Osteocyte (in vitro differentiated cells): Measurements from ENCODE around the gene OSBP2. TPM values are rescaled to one million over a fixed set of nuclear protein-coding genes. Genes with fewer than 3 reads are reported as not detected.

ENCODE experiments used
- DNase-seq: peaks from one replicate; pipeline ENCODE4 v3.0.0; 2021; ENCODE audit warnings: mixed read lengths; ENCODE audit not compliant: unreplicated experiment; ENCODE audit errors: extremely low spot score
- H3K27ac Mint-ChIP-seq: one replicate; pipeline ENCODE4 v1.8.0; 2021; ENCODE audit warnings: mild to moderate bottlenecking, mixed read lengths; ENCODE audit not compliant: unreplicated experiment
- H3K27me3 Mint-ChIP-seq: one replicate; pipeline ENCODE4 v1.8.0; 2021; ENCODE audit warnings: mixed read lengths; ENCODE audit not compliant: unreplicated experiment
- H3K36me3 Mint-ChIP-seq: one replicate; pipeline ENCODE4 v1.8.0; 2021; ENCODE audit warnings: mixed read lengths; ENCODE audit not compliant: unreplicated experiment
- H3K4me1 Mint-ChIP-seq: one replicate; pipeline ENCODE4 v1.8.0; 2021; ENCODE audit warnings: mixed read lengths; ENCODE audit not compliant: unreplicated experiment
- H3K4me3 Mint-ChIP-seq: one replicate; pipeline ENCODE4 v1.8.0; 2021; ENCODE audit warnings: mild to moderate bottlenecking, moderate library complexity, mixed read lengths; ENCODE audit not compliant: unreplicated experiment
- H3K9me3 Mint-ChIP-seq: one replicate; pipeline ENCODE4 v1.8.0; 2021; ENCODE audit warnings: mixed read lengths; ENCODE audit not compliant: unreplicated experiment
- CTCF ChIP-seq: fragments of 200-600 bp; sonication (generic); IDR thresholded peaks from 2 replicates; pipeline ENCODE4 v1.5.0; 2021; ENCODE audit warnings: antibody characterized with exemption, mild to moderate bottlenecking, moderate library complexity
- total RNA-seq: library from RNA; stranded (reverse); gene quantifications from 2 replicates; pipeline ENCODE4 v1.2.1, GENCODE V29; 2021

The OSBP2 gene
- total RNA-seq, 1 donor from 2014 or later, result 3.8 TPM

- DNase-seq, result no peak
- H3K4me3 Mint-ChIP-seq, result no peak overlapping the region
- no peaks in the 10 kb centered on the region for H3K27me3 Mint-ChIP-seq
- H3K4me1 Mint-ChIP-seq, result peaks cover 14% of the 10 kb centered on the region
- H3K9me3 Mint-ChIP-seq, result no peaks in the 10 kb centered on the region
- H3K27ac Mint-ChIP-seq, result no peak overlapping the region
- TF ChIP-seq CTCF, result no peak
- H3K36me3 Mint-ChIP-seq, result no peaks in the 10 kb centered on the region
Observed at GRCh38 chr22:30718938-30719337, 24.3 kb downstream of the OSBP2 start.

GRCh38 chr22:30720263-30720837 is 25.7 kb downstream of the OSBP2 start:
- peaks cover 14% of the 10 kb centered on the region for H3K4me1 Mint-ChIP-seq
- DNase-seq, result no peak
- H3K4me3 Mint-ChIP-seq, result no peak overlapping the region
- no peak for TF ChIP-seq CTCF
- H3K27ac Mint-ChIP-seq, result no peak overlapping the region
- H3K36me3 Mint-ChIP-seq, result no peaks in the 10 kb centered on the region
- no peaks in the 10 kb centered on the region for H3K27me3 Mint-ChIP-seq
- H3K9me3 Mint-ChIP-seq, result no peaks in the 10 kb centered on the region

GRCh38 chr22:30721741-30722140 is 27.1 kb downstream of the OSBP2 start:
- Mint-ChIP-seq H3K27me3 (no peaks in the 10 kb centered on the region), H3K9me3 (no peaks in the 10 kb centered on the region), H3K27ac (no peak overlapping the region), H3K4me1 (peaks cover 14% of the 10 kb centered on the region), H3K4me3 (no peak overlapping the region), H3K36me3 (no peaks in the 10 kb centered on the region)
- no peak for TF ChIP-seq CTCF
- no peak for DNase-seq

- Mint-ChIP-seq H3K4me1 (peaks cover 4% of the 10 kb centered on the region), H3K27me3 (no peaks in the 10 kb centered on the region), H3K36me3 (peaks cover 4% of the 10 kb centered on the region), H3K27ac (no peak overlapping the region), H3K4me3 (no peak overlapping the region), H3K9me3 (no peaks in the 10 kb centered on the region)
- TF ChIP-seq CTCF, result no peak
- DNase-seq, result no peak
Observed at GRCh38 chr22:30728826-30729225, 34.2 kb downstream of the OSBP2 start.

GRCh38 chr22:30731658-30732057 is 37.0 kb downstream of the OSBP2 start:
- H3K27me3 Mint-ChIP-seq, result no peaks in the 10 kb centered on the region
- TF ChIP-seq CTCF, result no peak
- no peak overlapping the region for H3K4me3 Mint-ChIP-seq
- H3K27ac Mint-ChIP-seq, result no peak overlapping the region
- H3K36me3 Mint-ChIP-seq, result peaks cover 7% of the 10 kb centered on the region
- H3K9me3 Mint-ChIP-seq, result no peaks in the 10 kb centered on the region
- peaks cover 4% of the 10 kb centered on the region for H3K4me1 Mint-ChIP-seq
- DNase-seq, result no peak
